Heart left ventricle (tissue), 16 donors: ENCODE data around the gene UST. TPM values are rescaled to one million over a fixed set of nuclear protein-coding genes. Genes with fewer than 3 reads are reported as not detected.
"Not testable (repeated sequence)": the region's sequence is repeated elsewhere in the genome, so short reads cannot be mapped to it uniquely, and the experiment has no call there.

Experiments
- ATAC-seq, 4 donors: fragments of 200-7000 bp; cut with Tn5 transposase; one replicate each; pipeline ENCODE4 v1.9.1; 2020 to 2022; ENCODE audit warnings: moderate library complexity in 4 of 4, mild to moderate bottlenecking in 3 of 4, moderate number of reproducible peaks in 1 of 4
- DNase-seq, 5 donors: peaks; one replicate each; pipeline ENCODE4 v3.0.0-alpha.2; 2020
- H3K27ac ChIP-seq, 12 donors: fragments of 200-600 bp; sonication (generic) in 4 of 12; one replicate each; pipeline versions ENCODE4 v1.5.0 to v1.8.0; 2016 to 2022; ENCODE audit warnings: mild to moderate bottlenecking in 2 of 12
- H3K27me3 ChIP-seq, 9 donors: fragments of 200-600 bp; sonication (generic) in 2 of 9; one replicate each; pipeline versions ENCODE4 v1.5.1 to v1.8.0; 2016 to 2022; ENCODE audit warnings: mild to moderate bottlenecking in 3 of 9
- H3K36me3 ChIP-seq, 9 donors: fragments of 200-600 bp; sonication (generic) in 2 of 9; one replicate each; pipeline versions ENCODE4 v1.5.0 to v1.8.0; 2018 to 2022; ENCODE audit warnings: mild to moderate bottlenecking in 2 of 9
- H3K4me1 ChIP-seq, 12 donors: fragments of 200-600 bp; sonication (generic) in 4 of 12; one replicate each; pipeline versions ENCODE4 v1.5.0 to v1.8.0; 2016 to 2022; ENCODE audit warnings: mild to moderate bottlenecking in 3 of 12
- H3K4me3 ChIP-seq, 12 donors: fragments of 200-600 bp; sonication (generic) in 4 of 12; one replicate each; pipeline versions ENCODE4 v1.5.0 to v1.8.0; 2017 to 2022; ENCODE audit warnings: mild to moderate bottlenecking in 9 of 12, moderate library complexity in 4 of 12
- H3K9me3 ChIP-seq, 12 donors: fragments of 200-600 bp; sonication (generic) in 4 of 12; one replicate each; pipeline versions ENCODE4 v1.5.0 to v1.8.0; 2016 to 2022; ENCODE audit warnings: mild to moderate bottlenecking in 1 of 12
- CTCF ChIP-seq, 12 donors: fragments of 200-600 bp; sonication (generic) in 4 of 12; IDR thresholded peaks; one replicate each; pipeline versions ENCODE4 v1.5.0 to v1.8.0; 2018 to 2022; ENCODE audit warnings: antibody characterized with exemption in 12 of 12, mild to moderate bottlenecking in 5 of 12
- POLR2A ChIP-seq, 2 donors: fragments of 450-650 bp; IDR thresholded peaks; one replicate each; pipeline ENCODE4 v1.6.1; 2017; ENCODE audit warnings: antibody characterized with exemption in 2 of 2, mild to moderate bottlenecking in 2 of 2, moderate library complexity in 2 of 2
- WGBS, 4 donors: extraction: QIAGEN DNeasy Blood & Tissue Kit in 2 of 4; methylation state at CpG; one replicate each; pipeline versions ENCODE4 v1.1.5 to v1.1.7; 2013 to 2018; 5-methylcytosine and 5-hydroxymethylcytosine counted together
- intact Hi-C, 10 donors: fragments of 100-400 bp; cut with DNase I; formaldehyde crosslinking; loops; one replicate each; pipeline versions ENCODE4 v1.11.1 to v1.14.2; 2022
- polyA plus RNA-seq, 2 donors: library from polyadenylated mRNA; stranded (reverse); fragments of 200-250 nt; gene quantifications; one replicate each; pipeline ENCODE4 v1.2.3, GENCODE V29; 2013
- total RNA-seq, 9 donors: library from RNA; depleted of rRNA in 2 of 9; stranded (reverse); fragments of >200 nt in 2 of 9; fragmentation: NEBNext Ultra II Directional in 3 of 9; extraction: Animal tissue kit (Norgen Biotek cat#: 25700) in 3 of 9; gene quantifications; one replicate each; pipeline versions ENCODE4 v1.1.0 to v1.2.4, GENCODE V29; 2016 to 2023
- donor health status: ischemic (EF 13 %, LVEDD 7.1; RV severe dilation, severe dysfunction).
- donor health status: healthy with polysubstance abuse.
- donor health status: DM: no; HTN: yes; CAD: no.
- donor health status: DM: no; HTN: no; CAD: no.
- donor health status: ischemic (EF 25% LVEDD 6.9; RV normal size, moderate dysfunction).
- donor health status: ischemic (EF 25% LVEDD 5.7; RV mildly dilated, moderate dysfunction).
- donor health status: healthy.
- donor health status: DM: yes; HTN: yes; CAD: no.
- donor health status: ischemic (EF 35%, LVEDD 5.7; RV mildly dilated, moderate dysfunction).
- donor health status: nonischemic (EF 11% LVEDD 7.7; RV severe dilation, severe dysfunction).
- donor health status: DM: yes; HTN: yes; CAD: no.
- donor health status: PGD.
- donor health status: ischemic (EF 29% LVEDD 5.4; RV normal size, mild dysfunction).
- donor health status: nonischemic (EF 23%, LVEDD 6.1; RV moderate dilation, normal function).

The UST gene
- total and polyA plus RNA-seq, 11 donors: 1.1 to 5.8 (median 2.7) TPM

GRCh38 chr6:149037051-149037671 is 290.3 kb downstream of the UST start:
- Histone ChIP-seq H3K4me1 (peaks cover 0 to 12% (median 0%) of the 10 kb centered on the region in 12 donors), H3K9me3 (no peaks in the 10 kb centered on the region), H3K4me3 (no peak overlapping the region), H3K27me3 (no peaks in the 10 kb centered on the region), H3K27ac (peak overlapping the region in 1 of 12 donors; percentile 34), H3K36me3 (no peaks in the 10 kb centered on the region)
- 78 to 90% (median 82%) methylated on average over 22 of the region's 22 CpGs for WGBS, 4 donors
- no peak for DNase-seq
- ATAC-seq: no peak
- TF ChIP-seq CTCF (IDR thresholded peaks at IDR 0.05): no peak
- no peak for TF ChIP-seq POLR2A (IDR thresholded peaks at IDR 0.05)
- intact Hi-C loops: loop anchor here in 2 of 10 donors (5.0 kb wide), 2 partner anchors 40 to 120 kb away; no protein-coding TSS in a partner anchor

- not testable (repeated sequence) for ATAC-seq, H3K9me3 ChIP-seq, DNase-seq, H3K27ac ChIP-seq, H3K4me1 ChIP-seq, H3K27me3 ChIP-seq, H3K4me3 ChIP-seq, H3K36me3 ChIP-seq
- 86 to 95% (median 93%) methylated on average over 7 of the region's 7 CpGs for WGBS, 4 donors
- intact Hi-C loops: loop anchor here in 2 of 10 donors (5.0 kb wide), 2 partner anchors 38 to 118 kb away; no protein-coding TSS in a partner anchor
Observed at GRCh38 chr6:149039025-149039424, 292.2 kb downstream of the UST start.

- Histone ChIP-seq H3K27me3 (no peaks in the 10 kb centered on the region), H3K9me3 (no peaks in the 10 kb centered on the region), H3K36me3 (no peaks in the 10 kb centered on the region), H3K4me3 (no peak overlapping the region), H3K27ac (no peak overlapping the region), H3K4me1 (peaks cover 0 to 11% (median 2%) of the 10 kb centered on the region in 12 donors)
- intact Hi-C loops: no loop called here
- ATAC-seq: no peak
- 94 to 98% (median 96%) methylated on average over 2 of the region's 2 CpGs for WGBS, 4 donors
- no peak for DNase-seq
- no peak for TF ChIP-seq POLR2A (IDR thresholded peaks at IDR 0.05)
- TF ChIP-seq CTCF (IDR thresholded peaks at IDR 0.05): no peak
Observed at GRCh38 chr6:149041953-149042352, 295.1 kb downstream of the UST start.

- WGBS, 4 donors: 93 to 97% (median 94%) methylated on average over 10 of the region's 10 CpGs
- TF ChIP-seq POLR2A (IDR thresholded peaks at IDR 0.05) (no peak), CTCF (IDR thresholded peaks at IDR 0.05) (peak in 2 of 12 donors; percentile 17 to 36)
Observed at GRCh38 chr6:149043476-149044130, 296.8 kb downstream of the UST start.

More at GRCh38 chr6:149043476-149044130, 296.8 kb downstream of the UST start:
- ATAC-seq (no peak), DNase-seq (no peak)
- Histone ChIP-seq H3K27ac (no peak overlapping the region), H3K9me3 (no peaks in the 10 kb centered on the region), H3K36me3 (no peaks in the 10 kb centered on the region), H3K4me1 (peaks cover 0 to 19% (median 2%) of the 10 kb centered on the region in 12 donors), H3K27me3 (no peaks in the 10 kb centered on the region), H3K4me3 (no peak overlapping the region)
- intact Hi-C loops: no loop called here
